ENCODE results near the gene AMN. TPM values are rescaled to one million over a fixed set of nuclear protein-coding genes. Genes with fewer than 3 reads are reported as not detected.
A peak's percentile ranks its signal among the peaks of the same experiment; 100 is the strongest.

The AMN gene
- total RNA-seq, 3 donors from 2014 or later, result 128 to 486 (median 198) TPM

DNA sequence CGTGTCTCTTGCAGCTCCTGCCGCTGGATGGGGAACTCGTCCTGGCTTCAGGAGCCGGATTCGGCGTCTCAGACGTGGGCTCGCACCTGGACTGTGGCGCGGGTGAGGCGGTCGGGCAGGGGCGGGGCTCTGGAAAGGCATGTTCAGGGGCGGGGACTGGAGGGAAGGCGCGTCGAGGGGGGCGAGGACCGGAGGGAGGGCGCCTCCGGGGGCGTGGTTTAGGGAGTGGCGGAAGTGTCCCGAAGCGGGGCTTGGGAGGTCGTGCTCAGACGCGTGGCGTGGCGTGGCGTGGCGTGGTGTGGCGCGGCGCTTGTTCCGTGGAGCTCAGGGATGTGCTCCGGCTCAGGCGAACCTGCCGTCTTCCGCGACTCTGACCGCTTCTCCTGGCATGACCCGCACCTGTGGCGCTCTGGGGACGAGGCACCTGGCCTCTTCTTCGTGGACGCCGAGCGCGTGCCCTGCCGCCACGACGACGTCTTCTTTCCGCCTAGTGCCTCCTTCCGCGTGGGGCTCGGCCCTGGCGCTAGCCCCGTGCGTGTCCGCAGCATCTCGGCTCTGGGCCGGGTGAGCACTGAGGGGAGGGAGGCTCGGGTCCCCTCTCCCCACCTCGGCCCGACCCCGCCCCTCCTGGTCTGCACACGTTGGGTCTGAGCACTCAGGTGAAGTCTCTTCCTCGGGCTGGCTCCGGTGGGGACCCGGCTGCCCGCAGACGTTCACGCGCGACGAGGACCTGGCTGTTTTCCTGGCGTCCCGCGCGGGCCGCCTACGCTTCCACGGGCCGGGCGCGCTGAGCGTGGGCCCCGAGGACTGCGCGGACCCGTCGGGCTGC lies 6.2 kb downstream of the AMN start:
- ATAC-seq (peak; percentile 81), DNase-seq (peak; percentile 95 to 97 (median 96))
- intact Hi-C loops (cut with DNase I, micrococcal nuclease), result loop anchor here in 1 of 2 donors (10.0 kb wide), 1 partner anchor 154 kb away; the partner anchor contains the start of gene TRAF3
- no peaks in the 10 kb centered on the region for H3K9me3 ChIP-seq
- H3K4me1 ChIP-seq (ENCODE audit: low read depth), result peaks cover 26% of the 10 kb centered on the region
- peak overlapping the region; percentile 32 for H3K4me3 ChIP-seq
- TF ChIP-seq, protein P1, sequence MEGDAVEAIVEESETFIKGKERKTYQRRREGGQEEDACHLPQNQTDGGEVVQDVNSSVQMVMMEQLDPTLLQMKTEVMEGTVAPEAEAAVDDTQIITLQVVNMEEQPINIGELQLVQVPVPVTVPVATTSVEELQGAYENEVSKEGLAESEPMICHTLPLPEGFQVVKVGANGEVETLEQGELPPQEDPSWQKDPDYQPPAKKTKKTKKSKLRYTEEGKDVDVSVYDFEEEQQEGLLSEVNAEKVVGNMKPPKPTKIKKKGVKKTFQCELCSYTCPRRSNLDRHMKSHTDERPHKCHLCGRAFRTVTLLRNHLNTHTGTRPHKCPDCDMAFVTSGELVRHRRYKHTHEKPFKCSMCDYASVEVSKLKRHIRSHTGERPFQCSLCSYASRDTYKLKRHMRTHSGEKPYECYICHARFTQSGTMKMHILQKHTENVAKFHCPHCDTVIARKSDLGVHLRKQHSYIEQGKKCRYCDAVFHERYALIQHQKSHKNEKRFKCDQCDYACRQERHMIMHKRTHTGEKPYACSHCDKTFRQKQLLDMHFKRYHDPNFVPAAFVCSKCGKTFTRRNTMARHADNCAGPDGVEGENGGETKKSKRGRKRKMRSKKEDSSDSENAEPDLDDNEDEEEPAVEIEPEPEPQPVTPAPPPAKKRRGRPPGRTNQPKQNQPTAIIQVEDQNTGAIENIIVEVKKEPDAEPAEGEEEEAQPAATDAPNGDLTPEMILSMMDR (IDR thresholded peaks at IDR 0.05), result no peak
- H3K36me3 ChIP-seq (ENCODE audit: low read depth), result peaks cover 4% of the 10 kb centered on the region

DNA sequence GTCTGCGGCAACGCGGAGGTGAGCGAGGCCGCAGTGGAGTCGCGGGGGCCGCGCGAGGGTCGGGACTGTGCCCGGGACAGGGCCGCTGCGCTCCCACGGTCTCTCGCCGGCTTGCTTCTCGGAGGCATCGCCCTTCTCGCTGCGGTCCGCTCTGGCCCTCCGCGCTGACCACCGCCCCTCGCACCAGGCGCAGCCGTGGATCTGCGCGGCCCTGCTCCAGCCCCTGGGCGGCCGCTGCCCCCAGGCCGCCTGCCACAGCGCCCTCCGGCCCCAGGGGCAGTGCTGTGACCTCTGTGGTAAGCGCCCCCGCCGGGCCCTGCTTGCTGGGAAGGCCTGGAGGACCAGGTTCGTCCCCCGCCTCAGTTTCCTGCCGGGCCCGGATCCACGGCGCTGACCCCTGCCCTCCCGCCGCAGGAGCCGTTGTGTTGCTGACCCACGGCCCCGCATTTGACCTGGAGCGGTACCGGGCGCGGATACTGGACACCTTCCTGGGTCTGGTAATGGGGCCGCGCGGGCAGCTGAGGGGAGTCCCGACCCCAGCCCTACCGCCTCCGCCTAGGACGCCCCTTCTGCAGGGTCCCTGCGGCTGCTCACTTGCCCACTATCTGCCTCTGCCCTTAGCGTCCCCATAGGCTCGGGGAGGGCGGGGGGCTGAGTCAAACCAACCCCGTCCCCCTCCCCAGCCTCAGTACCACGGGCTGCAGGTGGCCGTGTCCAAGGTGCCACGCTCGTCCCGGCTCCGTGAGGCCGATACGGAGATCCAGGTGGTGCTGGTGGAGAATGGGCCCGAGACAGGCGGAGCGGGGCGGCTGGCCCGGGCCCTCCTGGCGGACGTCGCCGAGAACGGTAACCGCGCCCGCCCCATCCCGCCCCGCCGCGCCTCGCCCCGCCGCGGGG lies 7.0 kb downstream of the AMN start:
- Histone ChIP-seq H3K4me1 (ENCODE audit: low read depth) (peaks cover 24% of the 10 kb centered on the region), H3K9me3 (no peaks in the 10 kb centered on the region)

GRCh38 chr14:102930138-102930752 lies 7.8 kb downstream of the AMN start:
- Histone ChIP-seq H3K4me1 (ENCODE audit: low read depth) (peaks cover 18% of the 10 kb centered on the region), H3K9me3 (no peaks in the 10 kb centered on the region), H3K36me3 (ENCODE audit: low read depth) (peaks cover 4% of the 10 kb centered on the region), H3K4me3 (no peak overlapping the region)
- peak in 1 of 3 donors; percentile 58 for DNase-seq
- TF ChIP-seq, protein P1 (IDR thresholded peaks at IDR 0.05), result no peak
- intact Hi-C loops (cut with DNase I, micrococcal nuclease), result no loop called here
- peak; percentile 4 for ATAC-seq

More for the DNA sequence above, 7.0 kb downstream of the AMN start:
- intact Hi-C loops (cut with DNase I, micrococcal nuclease), result loop anchor here in 1 of 2 donors (10.0 kb wide), 1 partner anchor 155 kb away; the partner anchor contains the start of gene TRAF3
- DNase-seq (peak in 2 of 3 donors; percentile 58 to 64), ATAC-seq (peak; percentile 6)
- peaks cover 4% of the 10 kb centered on the region for H3K36me3 ChIP-seq (ENCODE audit: low read depth)
- peak overlapping the region; percentile 32 for H3K4me3 ChIP-seq
- TF ChIP-seq, protein P1 (IDR thresholded peaks at IDR 0.05), result no peak

- DNase-seq, result peak; percentile 64 to 76 (median 74)
- intact Hi-C loops (cut with DNase I, micrococcal nuclease), result no loop called here
- H3K36me3 ChIP-seq (ENCODE audit: low read depth), result peaks cover 4% of the 10 kb centered on the region
- H3K4me3 ChIP-seq, result no peak overlapping the region
- TF ChIP-seq, protein P1 (IDR thresholded peaks at IDR 0.05), result no peak
- H3K4me1 ChIP-seq (ENCODE audit: low read depth), result peaks cover 18% of the 10 kb centered on the region
- no peaks in the 10 kb centered on the region for H3K9me3 ChIP-seq
- ATAC-seq, result peak; percentile 14
Observed at GRCh38 chr14:102930753-102931579, 8.5 kb downstream of the AMN start.
